ENCODE data around the gene C1orf52. TPM values are rescaled to one million over a fixed set of nuclear protein-coding genes. Genes with fewer than 3 reads are reported as not detected.

C1orf52 gene
- total RNA-seq, 1 experiment from 2014 or later: 44.5 TPM

DNA sequence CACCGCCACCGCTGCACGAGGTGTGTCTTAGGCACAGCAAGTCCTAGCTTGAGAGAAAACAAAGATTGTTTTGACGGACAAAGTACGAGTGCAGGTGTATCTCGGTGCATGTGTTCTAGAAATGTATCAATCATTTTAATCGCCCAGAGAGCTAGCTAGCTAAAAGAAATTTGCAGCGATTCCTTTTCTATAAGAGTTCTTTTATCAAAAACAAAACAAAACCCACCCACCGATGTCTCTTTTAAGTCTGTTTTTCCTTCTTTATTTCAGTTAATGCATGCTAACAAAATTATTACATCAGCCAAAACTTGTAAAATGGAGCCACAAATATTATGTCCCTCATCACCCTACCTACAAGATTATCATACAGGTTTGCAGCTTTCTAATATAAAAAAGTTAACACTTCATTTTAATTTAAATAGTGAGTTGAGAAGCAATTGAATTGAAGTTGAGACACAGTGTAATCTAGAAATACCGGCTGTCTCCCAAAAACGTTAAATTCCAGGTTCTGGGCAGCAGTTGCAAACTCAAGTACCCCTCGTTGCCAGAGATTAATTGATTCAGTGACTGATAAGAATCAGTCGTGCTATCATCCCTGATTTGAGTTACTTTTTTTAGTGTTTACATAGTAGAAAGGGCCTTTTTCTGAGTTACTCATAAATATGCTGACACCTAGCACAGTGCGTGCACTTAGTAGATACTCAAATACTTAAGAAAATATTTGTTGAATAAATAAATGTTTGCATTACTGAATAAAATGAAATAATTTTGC, 57.2 kb downstream of the C1orf52 start:
- peak overlapping the region; percentile 93 for H3K4me3 Mint-ChIP-seq
- H3K36me3 Mint-ChIP-seq: no peaks in the 10 kb centered on the region
- peak overlapping the region; percentile 99 for H3K27ac Mint-ChIP-seq
- ATAC-seq (no peak), DNase-seq (ENCODE audit: low spot score) (no peak)
- no peaks in the 10 kb centered on the region for H3K9me3 Mint-ChIP-seq
- ChIA-PET POLR2A (interaction anchor here (0.7 to 1.6 kb wide), 2 partner anchors 23 to 379 kb away, joined by 3 to 5 read pairs; no protein-coding TSS in a partner anchor), CTCF (interaction anchor here (0.6 to 1.7 kb wide), 6 partner anchors 26 to 257 kb away, joined by 3 to 4 read pairs (median 3); no protein-coding TSS in a partner anchor)
- peaks cover 49% of the 10 kb centered on the region for H3K4me1 Mint-ChIP-seq
- TF ChIP-seq, protein P1, sequence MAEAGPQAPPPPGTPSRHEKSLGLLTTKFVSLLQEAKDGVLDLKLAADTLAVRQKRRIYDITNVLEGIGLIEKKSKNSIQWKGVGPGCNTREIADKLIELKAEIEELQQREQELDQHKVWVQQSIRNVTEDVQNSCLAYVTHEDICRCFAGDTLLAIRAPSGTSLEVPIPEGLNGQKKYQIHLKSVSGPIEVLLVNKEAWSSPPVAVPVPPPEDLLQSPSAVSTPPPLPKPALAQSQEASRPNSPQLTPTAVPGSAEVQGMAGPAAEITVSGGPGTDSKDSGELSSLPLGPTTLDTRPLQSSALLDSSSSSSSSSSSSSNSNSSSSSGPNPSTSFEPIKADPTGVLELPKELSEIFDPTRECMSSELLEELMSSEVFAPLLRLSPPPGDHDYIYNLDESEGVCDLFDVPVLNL (CRISPR knock-in tag; IDR thresholded peaks at IDR 0.05; ENCODE audit: borderline replicate concordance, low read depth): no peak
- TF ChIP-seq GABPB1 (CRISPR knock-in tag; IDR thresholded peaks at IDR 0.05) (no peak), KAT7 (CRISPR knock-in tag; IDR thresholded peaks at IDR 0.05; ENCODE audit: borderline replicate concordance) (no peak), ATF1 (CRISPR knock-in tag; IDR thresholded peaks at IDR 0.05) (no peak), NR2C2 (CRISPR knock-in tag; IDR thresholded peaks at IDR 0.05) (no peak), NFATC4 (CRISPR knock-in tag; IDR thresholded peaks at IDR 0.05) (no peak), CREB1 (CRISPR knock-in tag; IDR thresholded peaks at IDR 0.05) (no peak)
- TF ChIP-seq, protein P2, sequence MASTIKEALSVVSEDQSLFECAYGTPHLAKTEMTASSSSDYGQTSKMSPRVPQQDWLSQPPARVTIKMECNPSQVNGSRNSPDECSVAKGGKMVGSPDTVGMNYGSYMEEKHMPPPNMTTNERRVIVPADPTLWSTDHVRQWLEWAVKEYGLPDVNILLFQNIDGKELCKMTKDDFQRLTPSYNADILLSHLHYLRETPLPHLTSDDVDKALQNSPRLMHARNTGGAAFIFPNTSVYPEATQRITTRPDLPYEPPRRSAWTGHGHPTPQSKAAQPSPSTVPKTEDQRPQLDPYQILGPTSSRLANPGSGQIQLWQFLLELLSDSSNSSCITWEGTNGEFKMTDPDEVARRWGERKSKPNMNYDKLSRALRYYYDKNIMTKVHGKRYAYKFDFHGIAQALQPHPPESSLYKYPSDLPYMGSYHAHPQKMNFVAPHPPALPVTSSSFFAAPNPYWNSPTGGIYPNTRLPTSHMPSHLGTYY (CRISPR knock-in tag; IDR thresholded peaks at IDR 0.05): no peak
- TF ChIP-seq, protein P3, sequence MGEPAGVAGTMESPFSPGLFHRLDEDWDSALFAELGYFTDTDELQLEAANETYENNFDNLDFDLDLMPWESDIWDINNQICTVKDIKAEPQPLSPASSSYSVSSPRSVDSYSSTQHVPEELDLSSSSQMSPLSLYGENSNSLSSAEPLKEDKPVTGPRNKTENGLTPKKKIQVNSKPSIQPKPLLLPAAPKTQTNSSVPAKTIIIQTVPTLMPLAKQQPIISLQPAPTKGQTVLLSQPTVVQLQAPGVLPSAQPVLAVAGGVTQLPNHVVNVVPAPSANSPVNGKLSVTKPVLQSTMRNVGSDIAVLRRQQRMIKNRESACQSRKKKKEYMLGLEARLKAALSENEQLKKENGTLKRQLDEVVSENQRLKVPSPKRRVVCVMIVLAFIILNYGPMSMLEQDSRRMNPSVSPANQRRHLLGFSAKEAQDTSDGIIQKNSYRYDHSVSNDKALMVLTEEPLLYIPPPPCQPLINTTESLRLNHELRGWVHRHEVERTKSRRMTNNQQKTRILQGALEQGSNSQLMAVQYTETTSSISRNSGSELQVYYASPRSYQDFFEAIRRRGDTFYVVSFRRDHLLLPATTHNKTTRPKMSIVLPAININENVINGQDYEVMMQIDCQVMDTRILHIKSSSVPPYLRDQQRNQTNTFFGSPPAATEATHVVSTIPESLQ (CRISPR knock-in tag; IDR thresholded peaks at IDR 0.05): no peak
- TF ChIP-seq, protein P4, sequence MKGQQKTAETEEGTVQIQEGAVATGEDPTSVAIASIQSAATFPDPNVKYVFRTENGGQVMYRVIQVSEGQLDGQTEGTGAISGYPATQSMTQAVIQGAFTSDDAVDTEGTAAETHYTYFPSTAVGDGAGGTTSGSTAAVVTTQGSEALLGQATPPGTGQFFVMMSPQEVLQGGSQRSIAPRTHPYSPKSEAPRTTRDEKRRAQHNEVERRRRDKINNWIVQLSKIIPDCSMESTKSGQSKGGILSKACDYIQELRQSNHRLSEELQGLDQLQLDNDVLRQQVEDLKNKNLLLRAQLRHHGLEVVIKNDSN (CRISPR knock-in tag; IDR thresholded peaks at IDR 0.05): no peak
- no peaks in the 10 kb centered on the region for H3K27me3 Mint-ChIP-seq (ENCODE audit: low read depth)

DNA sequence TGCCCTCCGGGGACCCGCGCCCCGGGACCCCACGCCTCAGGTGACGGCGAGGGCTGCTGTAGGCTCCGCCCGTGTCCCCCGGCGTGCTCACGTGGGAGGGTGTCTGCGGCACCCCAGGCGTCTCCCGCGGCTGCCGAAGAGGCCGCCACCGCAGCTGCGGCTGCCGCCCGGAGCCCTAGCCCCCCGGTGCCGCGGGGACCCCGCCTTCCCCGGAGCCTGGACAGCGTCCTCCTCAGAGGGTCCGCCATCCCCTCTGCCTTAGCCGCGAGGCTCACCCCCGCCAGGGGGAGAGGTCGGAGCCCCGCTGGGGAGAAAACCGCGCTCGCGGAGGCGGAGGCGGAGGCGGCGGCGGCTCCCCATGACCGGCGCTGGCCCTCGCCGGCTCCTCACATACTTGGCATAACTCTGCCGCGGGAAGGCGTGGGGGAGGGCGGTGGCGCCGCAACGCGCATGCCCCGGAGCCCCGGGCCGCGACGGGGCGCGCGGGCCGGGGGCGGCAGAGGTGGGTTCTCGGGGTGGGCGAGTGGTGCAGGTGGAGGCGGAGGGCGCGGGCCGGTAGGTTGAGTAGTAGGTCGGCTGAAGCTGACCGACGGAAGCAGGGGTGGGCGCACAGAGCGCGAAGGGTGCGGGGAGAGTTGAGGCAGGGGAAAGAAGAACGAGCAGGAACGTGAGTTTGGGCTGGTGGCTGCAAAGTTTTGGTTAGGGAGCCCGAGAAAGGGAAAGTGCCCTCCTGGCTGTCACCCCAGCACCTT, 57.9 kb downstream of the C1orf52 start:
- H3K27me3 Mint-ChIP-seq (ENCODE audit: low read depth): no peaks in the 10 kb centered on the region
- ATAC-seq: peak; percentile 81
- no peaks in the 10 kb centered on the region for H3K36me3 Mint-ChIP-seq
- peaks cover 46% of the 10 kb centered on the region for H3K4me1 Mint-ChIP-seq
- ChIA-PET CTCF (interaction anchor here (1.0 to 1.7 kb wide), 6 partner anchors 39 to 257 kb away, joined by 3 to 7 read pairs (median 4); partner anchors contain the start of gene C1orf52), POLR2A (interaction anchor here (0.7 to 1.6 kb wide), 4 partner anchors 10 to 379 kb away, joined by 3 to 5 read pairs (median 4); no protein-coding TSS in a partner anchor)
- H3K4me3 Mint-ChIP-seq: peak overlapping the region; percentile 93
- H3K27ac Mint-ChIP-seq: peak overlapping the region; percentile 99
- peak; percentile 89 for DNase-seq (ENCODE audit: low spot score)
- no peaks in the 10 kb centered on the region for H3K9me3 Mint-ChIP-seq
- peak; percentile 35; the same call in 1 of the 2 replicates for TF ChIP-seq SP1 (CRISPR knock-in tag; conservative IDR thresholded peaks at IDR 0.05)
- TF ChIP-seq, protein P4 (CRISPR knock-in tag; IDR thresholded peaks at IDR 0.05): 0 out of 2 replicates have a peak, but pooled peaks have one; percentile 22
- TF ChIP-seq NR1H2 (CRISPR knock-in tag; IDR thresholded peaks at IDR 0.05): no peak
- no peak for TF ChIP-seq KAT7 (CRISPR knock-in tag; IDR thresholded peaks at IDR 0.05; ENCODE audit: borderline replicate concordance)
- TF ChIP-seq ZNF232 (CRISPR knock-in tag; IDR thresholded peaks at IDR 0.05): 0 out of 2 replicates have a peak, but pooled peaks have one; percentile 25
- TF ChIP-seq EMX1 (CRISPR knock-in tag; IDR thresholded peaks at IDR 0.05): peak; percentile 55; the same call in 1 of the 2 replicates
- TF ChIP-seq FOXJ3 (CRISPR knock-in tag; IDR thresholded peaks at IDR 0.05; ENCODE audit: borderline replicate concordance): no peak
- TF ChIP-seq CBFB (CRISPR knock-in tag; IDR thresholded peaks at IDR 0.05; ENCODE audit: low read depth): peak; percentile 63; the same call in 1 of the 2 replicates
- peak; percentile 8; the same call in 1 of the 2 replicates for TF ChIP-seq ZNF317 (CRISPR knock-in tag; IDR thresholded peaks at IDR 0.05; ENCODE audit: borderline replicate concordance, low read depth)
- TF ChIP-seq TCF7 (CRISPR knock-in tag; IDR thresholded peaks at IDR 0.05; ENCODE audit: low read depth): no peak
- TF ChIP-seq ZBTB21 (CRISPR knock-in tag; IDR thresholded peaks at IDR 0.05; ENCODE audit: borderline replicate concordance): 0 out of 2 replicates have a peak, but pooled peaks have one; percentile 54
- TF ChIP-seq, protein P5, sequence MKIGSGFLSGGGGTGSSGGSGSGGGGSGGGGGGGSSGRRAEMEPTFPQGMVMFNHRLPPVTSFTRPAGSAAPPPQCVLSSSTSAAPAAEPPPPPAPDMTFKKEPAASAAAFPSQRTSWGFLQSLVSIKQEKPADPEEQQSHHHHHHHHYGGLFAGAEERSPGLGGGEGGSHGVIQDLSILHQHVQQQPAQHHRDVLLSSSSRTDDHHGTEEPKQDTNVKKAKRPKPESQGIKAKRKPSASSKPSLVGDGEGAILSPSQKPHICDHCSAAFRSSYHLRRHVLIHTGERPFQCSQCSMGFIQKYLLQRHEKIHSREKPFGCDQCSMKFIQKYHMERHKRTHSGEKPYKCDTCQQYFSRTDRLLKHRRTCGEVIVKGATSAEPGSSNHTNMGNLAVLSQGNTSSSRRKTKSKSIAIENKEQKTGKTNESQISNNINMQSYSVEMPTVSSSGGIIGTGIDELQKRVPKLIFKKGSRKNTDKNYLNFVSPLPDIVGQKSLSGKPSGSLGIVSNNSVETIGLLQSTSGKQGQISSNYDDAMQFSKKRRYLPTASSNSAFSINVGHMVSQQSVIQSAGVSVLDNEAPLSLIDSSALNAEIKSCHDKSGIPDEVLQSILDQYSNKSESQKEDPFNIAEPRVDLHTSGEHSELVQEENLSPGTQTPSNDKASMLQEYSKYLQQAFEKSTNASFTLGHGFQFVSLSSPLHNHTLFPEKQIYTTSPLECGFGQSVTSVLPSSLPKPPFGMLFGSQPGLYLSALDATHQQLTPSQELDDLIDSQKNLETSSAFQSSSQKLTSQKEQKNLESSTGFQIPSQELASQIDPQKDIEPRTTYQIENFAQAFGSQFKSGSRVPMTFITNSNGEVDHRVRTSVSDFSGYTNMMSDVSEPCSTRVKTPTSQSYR (CRISPR knock-in tag; IDR thresholded peaks at IDR 0.05): peak; percentile 75; the same call in 1 of the 2 replicates
- no peak for TF ChIP-seq GTF2I (CRISPR knock-in tag; conservative IDR thresholded peaks at IDR 0.05)
- TF ChIP-seq, protein P6, sequence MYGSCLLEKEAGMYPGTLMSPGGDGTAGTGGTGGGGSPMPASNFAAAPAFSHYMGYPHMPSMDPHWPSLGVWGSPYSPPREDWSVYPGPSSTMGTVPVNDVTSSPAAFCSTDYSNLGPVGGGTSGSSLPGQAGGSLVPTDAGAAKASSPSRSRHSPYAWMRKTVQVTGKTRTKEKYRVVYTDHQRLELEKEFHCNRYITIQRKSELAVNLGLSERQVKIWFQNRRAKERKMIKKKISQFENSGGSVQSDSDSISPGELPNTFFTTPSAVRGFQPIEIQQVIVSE (CRISPR knock-in tag; IDR thresholded peaks at IDR 0.05; ENCODE audit: borderline replicate concordance): no peak
